ENCODE measurements around the gene R3HDML. TPM values are rescaled to one million over a fixed set of nuclear protein-coding genes. Genes with fewer than 3 reads are reported as not detected.
A peak's percentile ranks its signal among the peaks of the same experiment; 100 is the strongest.

R3HDML gene, protein sequence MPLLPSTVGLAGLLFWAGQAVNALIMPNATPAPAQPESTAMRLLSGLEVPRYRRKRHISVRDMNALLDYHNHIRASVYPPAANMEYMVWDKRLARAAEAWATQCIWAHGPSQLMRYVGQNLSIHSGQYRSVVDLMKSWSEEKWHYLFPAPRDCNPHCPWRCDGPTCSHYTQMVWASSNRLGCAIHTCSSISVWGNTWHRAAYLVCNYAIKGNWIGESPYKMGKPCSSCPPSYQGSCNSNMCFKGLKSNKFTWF
- not detected for total RNA-seq

- no peaks in the 10 kb centered on the region for H3K27me3 ChIP-seq
- H3K4me3 ChIP-seq, result no peak within 1 kb of the TSS
- H3K36me3 ChIP-seq, result no peaks in the 10 kb centered on the region
- no peak within 1 kb of the TSS for H3K27ac ChIP-seq
- DNase-seq (peak in 1 of 2 donors; percentile 67), ATAC-seq (ENCODE audit: low FRiP score in 2 of 2) (no peak)
- no peaks in the 10 kb centered on the region for H3K4me1 ChIP-seq
- no peaks in the 10 kb centered on the region for H3K9me3 ChIP-seq
- TF ChIP-seq EP300 (IDR thresholded peaks at IDR 0.05) (no peak), POLR2A (IDR thresholded peaks at IDR 0.05) (no peak), POLR2AphosphoS5 (IDR thresholded peaks at IDR 0.05) (no peak)
- TF ChIP-seq, protein P1, sequence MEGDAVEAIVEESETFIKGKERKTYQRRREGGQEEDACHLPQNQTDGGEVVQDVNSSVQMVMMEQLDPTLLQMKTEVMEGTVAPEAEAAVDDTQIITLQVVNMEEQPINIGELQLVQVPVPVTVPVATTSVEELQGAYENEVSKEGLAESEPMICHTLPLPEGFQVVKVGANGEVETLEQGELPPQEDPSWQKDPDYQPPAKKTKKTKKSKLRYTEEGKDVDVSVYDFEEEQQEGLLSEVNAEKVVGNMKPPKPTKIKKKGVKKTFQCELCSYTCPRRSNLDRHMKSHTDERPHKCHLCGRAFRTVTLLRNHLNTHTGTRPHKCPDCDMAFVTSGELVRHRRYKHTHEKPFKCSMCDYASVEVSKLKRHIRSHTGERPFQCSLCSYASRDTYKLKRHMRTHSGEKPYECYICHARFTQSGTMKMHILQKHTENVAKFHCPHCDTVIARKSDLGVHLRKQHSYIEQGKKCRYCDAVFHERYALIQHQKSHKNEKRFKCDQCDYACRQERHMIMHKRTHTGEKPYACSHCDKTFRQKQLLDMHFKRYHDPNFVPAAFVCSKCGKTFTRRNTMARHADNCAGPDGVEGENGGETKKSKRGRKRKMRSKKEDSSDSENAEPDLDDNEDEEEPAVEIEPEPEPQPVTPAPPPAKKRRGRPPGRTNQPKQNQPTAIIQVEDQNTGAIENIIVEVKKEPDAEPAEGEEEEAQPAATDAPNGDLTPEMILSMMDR (IDR thresholded peaks at IDR 0.05), result no peak
- 84 to 88% methylated on average over 7 to 11 of the region's 16 CpGs for WGBS, 2 donors
Observed at GRCh38 chr20:44336725-44337380, at the start of gene R3HDML. R3HDML (plus strand) TSS chr20:44337043; CDS start chr20:44337158, 115 bp downstream.

- H3K27me3 ChIP-seq, result no peaks in the 10 kb centered on the region
- ATAC-seq (ENCODE audit: low FRiP score in 2 of 2), result no peak
- no peak overlapping the region for H3K27ac ChIP-seq
- no peak overlapping the region for H3K4me3 ChIP-seq
- TF ChIP-seq EP300 (IDR thresholded peaks at IDR 0.05), result no peak
- no peak for TF ChIP-seq POLR2A (IDR thresholded peaks at IDR 0.05)
- TF ChIP-seq POLR2AphosphoS5 (IDR thresholded peaks at IDR 0.05), result no peak
- TF ChIP-seq, protein P1 (IDR thresholded peaks at IDR 0.05), result no peak
- H3K4me1 ChIP-seq, result no peaks in the 10 kb centered on the region
- DNase-seq, result no peak
- H3K36me3 ChIP-seq, result no peaks in the 10 kb centered on the region
- H3K9me3 ChIP-seq, result no peaks in the 10 kb centered on the region
- 64 to 75% methylated on average over 5 of the region's 5 CpGs for WGBS, 2 donors
Observed at GRCh38 chr20:44287272-44288097, 49.4 kb upstream of the R3HDML start.

DNA sequence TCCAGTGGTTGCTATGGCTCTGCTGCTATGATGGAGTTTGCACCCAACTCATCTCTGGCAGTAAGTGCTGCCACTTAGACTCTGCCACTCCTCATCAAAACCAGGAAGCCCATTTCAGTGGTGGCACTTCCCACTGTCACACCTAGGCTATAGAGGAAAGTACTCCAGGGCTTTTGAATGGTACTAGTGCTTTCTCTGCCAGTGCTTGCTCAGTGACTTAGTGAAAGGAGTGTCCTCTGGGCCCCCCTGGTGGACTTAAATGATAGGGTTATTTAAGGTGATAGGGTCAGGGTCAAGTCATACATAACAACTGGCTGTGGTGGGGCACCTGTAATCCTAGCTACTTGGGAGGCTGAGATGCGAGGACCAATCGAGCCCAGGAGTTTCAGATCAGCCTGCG, 48.6 kb upstream of the R3HDML start:
- no peaks in the 10 kb centered on the region for H3K4me1 ChIP-seq
- no peak for ATAC-seq (ENCODE audit: low FRiP score in 2 of 2)
- no peaks in the 10 kb centered on the region for H3K27me3 ChIP-seq
- TF ChIP-seq EP300 (IDR thresholded peaks at IDR 0.05) (no peak), POLR2A (IDR thresholded peaks at IDR 0.05) (no peak), POLR2AphosphoS5 (IDR thresholded peaks at IDR 0.05) (no peak)
- TF ChIP-seq, protein P1 (IDR thresholded peaks at IDR 0.05), result no peak
- WGBS, 2 donors, result 97 to 99% methylated on average over 3 of the region's 3 CpGs
- no peaks in the 10 kb centered on the region for H3K9me3 ChIP-seq
- no peak overlapping the region for H3K27ac ChIP-seq
- no peak overlapping the region for H3K4me3 ChIP-seq
- no peaks in the 10 kb centered on the region for H3K36me3 ChIP-seq
- DNase-seq, result no peak

DNA sequence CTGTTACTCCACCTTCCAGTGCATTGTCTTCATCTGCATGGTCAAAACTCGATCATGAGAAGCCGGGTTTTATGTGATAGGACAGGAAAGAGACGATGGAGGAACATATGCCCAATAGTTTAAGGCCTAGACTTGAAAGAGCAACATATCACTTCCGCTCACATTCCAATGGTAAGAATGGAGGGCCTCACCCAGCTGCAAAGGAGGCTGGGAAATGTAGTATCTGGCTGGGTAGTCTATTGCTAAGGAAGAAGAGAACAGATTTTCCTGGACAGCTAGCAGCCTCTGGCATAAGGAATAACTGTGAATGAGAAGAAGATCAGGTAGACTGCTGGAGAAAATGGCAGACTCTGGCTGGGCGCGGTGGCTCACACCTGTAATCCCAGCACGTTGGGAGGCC, 45.1 kb upstream of the R3HDML start:
- 92 to 95% methylated on average over 7 of the region's 7 CpGs for WGBS, 2 donors
- Histone ChIP-seq H3K4me3 (no peak overlapping the region), H3K27ac (no peak overlapping the region), H3K36me3 (no peaks in the 10 kb centered on the region), H3K27me3 (no peaks in the 10 kb centered on the region), H3K9me3 (no peaks in the 10 kb centered on the region), H3K4me1 (peaks cover 0 to 9% (median 0%) of the 10 kb centered on the region in 4 donors)
- DNase-seq, result no peak
- no peak for TF ChIP-seq POLR2AphosphoS5 (IDR thresholded peaks at IDR 0.05)
- TF ChIP-seq, protein P1 (IDR thresholded peaks at IDR 0.05), result no peak
- no peak for TF ChIP-seq EP300 (IDR thresholded peaks at IDR 0.05)
- no peak for TF ChIP-seq POLR2A (IDR thresholded peaks at IDR 0.05)
- ATAC-seq (ENCODE audit: low FRiP score in 2 of 2), result no peak

Measured in upper lobe of left lung (tissue), 6 donors.